ENCODE results near the gene SETSIP.
"Not testable (repeated sequence)": the region's sequence is repeated elsewhere in the genome, so short reads cannot be mapped to it uniquely, and the experiment has no call there.

The SETSIP gene

DNA sequence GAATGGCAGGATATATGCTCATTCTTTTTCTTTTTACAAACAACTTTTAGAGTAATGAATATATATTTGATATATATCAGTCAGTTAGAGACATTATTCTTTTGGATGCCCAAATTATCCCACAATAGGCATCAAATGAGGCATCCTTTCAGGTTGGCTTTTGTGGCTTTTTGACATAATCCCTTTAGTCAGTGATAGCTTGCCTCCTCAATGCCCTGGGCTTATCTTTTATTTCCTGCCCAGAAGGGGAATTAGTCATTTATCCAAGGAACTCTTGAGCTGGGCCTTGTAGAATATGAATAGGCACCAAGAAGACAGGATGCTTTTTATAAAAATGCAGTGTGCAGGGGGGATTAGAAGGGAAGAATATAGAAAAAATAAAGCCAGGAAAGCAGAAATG lies 23.3 kb downstream of the SETSIP start:
- no peak for DNase-seq (ENCODE audit: low read depth in 2 of 2)

DNA sequence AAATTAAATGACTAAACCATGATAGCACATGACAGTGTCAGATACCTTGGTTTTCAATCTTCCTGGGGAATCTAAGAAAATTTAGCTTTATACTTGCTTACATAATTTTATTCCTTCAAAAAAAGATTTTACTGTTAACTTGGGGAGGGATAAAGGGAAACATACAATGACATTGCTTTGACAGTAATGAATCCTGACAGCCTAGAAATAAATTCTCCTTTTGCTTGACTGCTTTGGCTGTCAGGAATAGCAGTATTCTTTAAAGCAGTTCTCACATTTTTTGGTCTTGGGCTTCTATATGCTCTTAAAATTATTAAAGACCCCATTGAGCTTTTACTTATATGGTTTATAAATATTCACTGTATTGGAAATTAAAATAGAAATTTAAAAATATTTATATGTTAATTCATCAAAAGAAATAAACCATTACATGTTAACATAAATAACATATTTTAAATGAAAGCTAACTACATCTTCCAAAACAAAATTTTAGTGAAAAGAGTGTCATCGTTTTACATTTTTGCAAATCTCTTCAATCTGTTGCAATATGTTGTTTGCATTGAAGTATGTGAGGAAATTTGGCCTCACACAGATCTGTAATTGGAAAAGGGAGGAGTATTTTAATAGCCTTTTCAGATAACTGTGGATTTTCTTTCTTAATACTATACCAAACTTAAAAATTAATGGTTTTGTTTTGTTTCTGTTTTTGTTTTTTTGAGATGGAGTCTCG lies 29.3 kb downstream of the SETSIP start:
- no peak for DNase-seq (ENCODE audit: low read depth in 2 of 2)

DNA sequence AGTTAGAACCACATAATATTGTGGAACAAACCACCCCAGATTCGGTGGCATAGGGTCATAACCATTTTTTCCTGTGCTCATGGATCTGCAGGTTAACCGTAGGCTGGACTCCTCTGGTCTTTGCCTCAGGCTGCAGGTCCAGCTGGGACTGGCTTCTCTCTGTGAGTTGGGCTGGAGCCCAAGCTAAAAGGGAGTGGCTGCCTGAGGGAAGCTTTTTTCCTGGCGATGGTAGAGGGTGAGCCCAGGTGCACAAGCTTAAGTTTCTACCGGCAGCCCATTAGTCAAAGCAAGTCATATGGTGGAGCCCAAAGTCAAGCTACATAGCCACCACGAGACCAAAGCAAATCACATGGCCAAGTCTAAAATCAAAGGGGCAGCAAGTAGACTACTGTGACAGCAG lies 31.6 kb downstream of the SETSIP start:
- no peak for DNase-seq (ENCODE audit: low read depth in 2 of 2)

DNA sequence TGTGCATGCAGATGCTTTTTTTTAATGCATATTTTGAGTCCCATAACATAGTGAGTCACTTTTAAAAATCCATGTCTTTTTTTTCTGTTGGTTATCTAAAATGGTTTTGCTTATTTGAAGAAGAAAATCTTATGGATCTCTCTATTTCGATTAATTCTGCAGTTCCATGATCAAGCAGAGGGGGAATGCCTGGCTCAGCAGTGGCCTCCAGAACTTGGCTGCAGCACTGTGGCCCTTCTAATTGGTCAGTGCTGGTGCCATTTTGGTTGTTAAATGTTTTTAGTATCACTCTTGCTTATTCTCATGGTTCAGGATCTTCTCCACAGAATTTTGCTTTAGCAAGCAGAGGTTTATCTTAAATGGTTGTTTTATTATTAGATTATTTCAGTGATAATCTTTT lies 34.2 kb downstream of the SETSIP start:
- DNase-seq (ENCODE audit: low read depth in 2 of 2) = no peak

DNA sequence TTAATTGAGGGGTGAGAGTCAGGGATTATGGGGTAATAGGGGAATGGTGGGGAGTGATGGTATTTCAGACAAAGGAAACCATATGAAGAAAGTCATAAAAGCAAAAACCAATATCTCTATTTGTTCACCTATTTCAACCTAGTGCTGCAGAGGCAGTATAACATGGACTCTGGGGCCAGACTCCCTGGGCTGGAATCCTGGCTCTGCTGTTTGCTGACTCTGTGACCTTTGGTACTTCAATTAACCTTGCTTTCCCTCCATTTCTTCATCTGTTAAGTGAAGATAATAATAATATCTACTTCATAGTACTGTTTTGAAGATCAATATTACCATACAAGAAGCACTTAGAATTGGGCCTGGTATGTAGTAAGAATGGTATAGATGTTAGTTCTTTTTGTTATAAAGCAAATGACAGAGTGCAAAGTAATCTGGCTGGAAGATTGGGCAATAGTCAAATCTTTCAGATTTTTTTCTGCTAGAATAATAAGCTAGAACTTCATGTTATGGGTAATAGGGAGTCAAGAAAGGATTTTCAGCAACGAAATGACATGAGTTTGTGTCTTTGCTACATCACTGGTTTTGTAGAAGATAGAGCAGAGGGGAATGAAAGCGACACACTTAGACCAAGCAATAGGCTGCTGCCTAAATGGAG lies 36.4 kb downstream of the SETSIP start:
- no peak for DNase-seq (ENCODE audit: low read depth in 2 of 2)

DNA sequence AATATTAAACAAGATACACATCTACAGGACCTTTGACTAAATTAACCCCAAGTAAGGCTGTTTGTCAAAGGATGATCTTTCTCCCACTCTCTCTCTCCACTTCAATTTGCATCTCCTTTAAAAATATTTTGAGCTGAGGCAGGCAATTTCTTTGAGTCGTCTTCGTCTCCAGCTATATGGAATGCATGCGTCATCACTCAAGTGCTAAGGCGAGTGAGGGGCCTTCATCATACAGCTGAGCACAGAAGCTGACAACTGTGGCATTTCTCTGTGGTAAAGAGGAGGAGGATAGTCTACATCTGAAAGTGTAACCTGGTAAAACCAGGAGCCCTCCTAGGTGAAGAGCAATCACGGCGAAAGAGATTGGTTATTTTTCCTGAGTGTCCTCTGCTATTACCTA lies 37.8 kb downstream of the SETSIP start:
- DNase-seq (ENCODE audit: low read depth in 2 of 2) = no peak

DNA sequence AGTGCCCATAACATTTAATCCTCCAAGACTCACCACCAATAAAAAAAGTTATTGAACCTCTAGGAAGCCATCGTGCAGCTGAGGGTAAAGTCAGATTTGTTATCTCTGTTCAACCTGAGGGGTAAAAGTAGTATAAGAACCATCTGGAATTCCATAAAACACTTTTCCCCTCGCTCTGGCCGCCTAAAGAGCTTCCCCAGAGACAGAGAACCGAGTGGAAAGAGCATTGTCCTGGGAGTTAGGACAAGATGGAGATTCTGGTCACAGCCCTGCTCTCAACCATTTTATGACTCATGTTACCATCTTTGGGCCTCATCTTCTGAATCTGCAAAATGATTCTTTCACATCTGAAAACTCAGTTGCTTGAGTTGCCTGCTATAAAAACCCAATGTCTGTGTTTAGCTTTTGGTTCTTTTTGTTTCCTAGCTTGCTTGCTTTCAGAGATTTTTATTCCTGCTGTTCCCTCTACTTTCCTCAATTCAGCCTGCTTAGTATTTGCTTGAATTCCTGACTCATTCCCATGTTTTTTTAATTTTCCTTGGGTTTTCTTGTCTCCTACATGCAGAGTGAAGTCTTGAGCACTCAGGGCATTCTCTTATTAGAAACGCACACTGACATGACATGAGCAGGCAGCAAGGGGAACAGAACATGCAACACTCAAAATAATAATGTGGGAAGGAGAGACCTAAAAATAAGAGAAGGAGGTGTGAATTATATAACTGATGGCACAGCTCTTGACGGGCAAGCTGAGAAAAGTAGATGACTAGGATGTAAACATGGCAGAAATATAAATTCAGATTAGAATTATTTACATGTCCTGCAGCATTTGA lies 43.7 kb downstream of the SETSIP start:
- no peak for DNase-seq (ENCODE audit: low read depth in 2 of 2)

DNA sequence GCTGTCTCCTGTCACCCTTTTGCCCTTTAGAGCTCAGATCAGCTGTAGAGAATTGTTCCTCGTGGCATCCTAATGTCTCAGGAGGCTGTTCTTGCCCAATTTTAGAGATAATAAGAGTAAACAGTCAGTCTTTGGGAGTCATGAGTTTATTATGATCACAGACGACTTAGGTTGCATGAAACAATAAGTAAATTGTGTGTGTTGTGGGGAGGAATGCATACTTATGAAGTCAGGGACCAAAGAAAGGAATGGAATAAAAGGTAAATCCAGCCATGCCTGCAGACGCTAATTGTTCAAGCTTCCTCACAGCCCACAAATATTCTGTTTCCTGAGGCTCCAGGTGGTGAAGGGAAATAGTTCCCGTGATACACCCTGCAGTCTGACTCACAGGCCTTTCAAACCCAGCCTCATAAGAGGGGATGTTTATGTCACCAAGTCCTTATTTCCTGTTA lies 44.5 kb downstream of the SETSIP start:
- DNase-seq (ENCODE audit: low read depth in 2 of 2) = no peak

DNA sequence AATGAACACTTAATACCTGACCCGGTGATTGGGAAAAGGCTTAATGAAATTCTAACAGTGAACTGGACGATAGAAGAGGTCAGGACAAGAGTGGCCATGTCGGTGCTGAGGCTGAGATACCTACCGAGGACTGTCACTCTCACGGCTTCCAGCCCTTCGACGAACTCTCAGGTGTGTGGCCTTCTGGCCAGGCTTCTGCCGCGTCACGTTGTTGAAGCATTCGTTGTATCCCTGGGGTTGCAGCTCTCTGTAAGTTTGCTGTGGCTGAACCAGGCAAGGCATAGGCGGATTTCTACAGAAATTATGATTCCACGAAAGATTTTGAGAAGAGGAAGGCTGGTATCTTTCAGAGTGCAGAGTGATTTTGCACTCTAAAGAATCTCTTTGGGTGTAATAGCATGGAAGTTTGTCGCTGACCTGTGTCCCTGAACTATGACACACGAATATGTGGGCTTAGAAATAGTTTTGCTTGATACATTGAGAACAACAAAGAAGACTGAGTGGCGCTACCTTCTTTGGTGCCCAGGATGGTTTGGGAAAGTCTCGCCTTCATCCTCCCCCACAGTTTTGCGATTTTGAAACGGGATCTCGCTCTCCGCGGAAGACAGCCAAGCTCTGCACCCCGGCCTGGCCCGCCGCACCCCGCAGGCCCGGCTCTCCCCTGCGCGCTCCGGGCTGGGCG lies 45.8 kb downstream of the SETSIP start:
- no peak for DNase-seq (ENCODE audit: low read depth in 2 of 2)

DNA sequence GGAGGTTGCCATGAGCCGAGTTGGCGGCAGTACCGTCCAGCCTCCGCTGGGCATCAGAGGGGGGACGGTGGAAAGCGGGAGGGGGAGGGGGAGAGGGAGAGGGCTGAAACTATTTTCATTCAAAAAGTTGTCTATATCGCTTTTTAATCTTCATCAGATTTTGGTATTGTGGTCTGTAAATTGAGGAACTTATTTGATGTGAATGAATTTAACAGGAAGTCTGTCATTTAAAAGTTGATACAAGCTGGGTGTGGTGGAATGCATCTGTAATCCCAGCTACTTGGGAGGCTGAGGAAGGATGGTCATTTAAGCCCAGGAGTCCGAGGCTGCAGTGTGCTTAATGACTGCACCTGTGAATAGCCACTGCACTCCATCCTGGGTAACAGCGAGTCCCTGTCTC lies 48.4 kb downstream of the SETSIP start:
- DNase-seq (ENCODE audit: low read depth in 2 of 2) = no peak

DNA sequence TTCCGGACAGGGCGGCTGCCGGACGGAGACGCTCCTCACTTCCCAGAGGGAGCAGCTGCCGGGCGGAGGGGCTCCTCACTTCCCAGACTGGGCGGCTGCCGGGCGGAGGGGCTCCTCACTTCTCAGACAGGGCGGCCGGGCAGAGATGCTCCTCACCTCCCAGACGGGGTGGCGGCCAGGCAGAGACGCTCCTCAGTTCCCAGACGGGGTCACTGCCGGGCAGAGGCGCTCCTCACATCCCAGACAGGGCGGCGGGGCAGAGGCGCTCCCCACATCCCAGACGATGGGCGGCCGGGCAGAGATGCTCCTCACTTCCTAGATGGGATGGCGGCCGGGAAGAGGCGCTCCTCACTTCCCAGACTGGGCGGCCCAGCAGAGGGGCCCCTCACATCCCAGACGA lies 49.2 kb downstream of the SETSIP start:
- DNase-seq (ENCODE audit: low read depth in 2 of 2) = not testable (repeated sequence)
